ENCODE data around the gene CDKN2B-AS1.

The CDKN2B-AS1 gene

DNA sequence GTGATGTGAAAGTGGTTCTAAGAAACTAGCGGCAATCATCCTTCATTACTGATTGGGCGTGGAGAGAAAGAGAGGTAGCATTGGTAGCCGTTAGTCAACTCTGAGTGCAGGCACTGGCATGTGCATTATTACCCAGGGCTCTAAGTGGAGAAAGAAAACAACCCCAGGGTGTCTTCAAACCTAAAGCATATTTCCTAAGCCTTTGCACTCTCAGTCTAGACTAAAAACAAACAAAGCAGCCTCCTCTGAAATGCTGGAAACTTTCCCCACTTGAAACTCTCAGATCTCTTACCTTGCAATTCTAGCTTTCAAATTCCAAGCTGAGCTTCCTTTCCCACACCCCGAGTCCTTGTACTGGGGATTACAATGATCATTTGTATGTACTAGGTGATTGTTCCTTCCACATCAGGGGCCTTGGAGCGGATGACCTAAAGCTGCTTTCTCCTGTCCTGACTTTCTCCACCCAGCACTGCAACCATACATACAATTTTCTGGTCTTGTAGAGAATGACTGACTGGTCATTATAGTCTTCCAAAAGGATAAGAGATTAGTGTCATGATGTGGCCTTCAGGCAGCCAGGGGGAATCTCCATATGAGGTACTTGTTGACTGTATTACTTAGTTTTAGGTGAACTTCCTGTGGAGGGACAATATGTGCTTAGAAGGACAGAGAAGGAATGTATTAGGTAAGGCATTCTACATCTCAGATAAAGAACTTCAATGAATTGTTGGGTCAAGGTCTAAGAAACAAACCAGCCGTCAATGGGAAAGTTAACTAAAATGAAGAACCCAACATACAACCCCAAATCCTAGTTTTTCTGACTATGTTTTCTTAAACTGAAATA, 112.8 kb downstream of the CDKN2B-AS1 start:
- no peak for TF ChIP-seq CTCF (IDR thresholded peaks at IDR 0.05; ENCODE audit: extremely low read depth, missing control alignments)
- no peak for DNase-seq (ENCODE audit: low spot score)

DNA sequence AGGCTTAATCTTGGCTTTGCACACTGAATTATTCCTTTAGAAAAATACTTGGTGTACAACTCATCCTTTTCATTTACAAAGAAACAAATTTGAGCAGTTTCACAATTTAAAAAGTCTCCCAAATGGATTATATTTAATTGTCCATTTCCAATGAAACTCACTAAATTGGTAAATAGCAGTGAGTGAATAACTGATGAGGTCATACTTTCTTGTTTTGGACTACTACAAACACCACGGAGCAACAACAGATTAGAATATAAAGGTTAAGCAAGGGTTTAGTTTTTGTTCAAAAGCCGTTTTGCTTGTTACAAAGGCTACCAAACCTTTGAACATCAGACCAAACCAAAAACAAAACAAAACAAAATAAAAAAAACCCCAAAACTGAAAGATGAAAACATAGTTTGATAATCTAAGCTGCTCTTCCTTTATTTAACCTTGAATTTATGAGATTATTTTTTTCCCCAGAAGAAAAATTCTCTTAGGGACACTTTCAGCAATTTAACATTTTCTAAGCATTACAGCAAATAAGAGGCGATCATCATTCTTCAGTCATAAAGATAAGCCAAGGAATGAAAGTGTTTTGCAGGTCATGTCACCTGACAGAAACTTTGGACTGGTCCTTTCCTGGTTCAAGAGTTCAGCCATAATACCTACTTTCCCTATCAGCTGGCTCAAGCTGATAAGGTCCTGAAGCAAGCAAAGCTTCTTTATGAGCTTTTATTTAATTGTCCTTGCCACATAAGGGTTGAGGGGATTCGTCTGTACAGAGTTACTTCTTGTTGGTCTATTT, 114.2 kb downstream of the CDKN2B-AS1 start:
- no peak for DNase-seq (ENCODE audit: low spot score)
- no peak for TF ChIP-seq CTCF (IDR thresholded peaks at IDR 0.05; ENCODE audit: extremely low read depth, missing control alignments)

GRCh38 chr9:22111176-22111953, 116.8 kb downstream of the CDKN2B-AS1 start:
- no peak for TF ChIP-seq CTCF (IDR thresholded peaks at IDR 0.05; ENCODE audit: extremely low read depth, missing control alignments)
- DNase-seq (ENCODE audit: low spot score): no peak

DNA sequence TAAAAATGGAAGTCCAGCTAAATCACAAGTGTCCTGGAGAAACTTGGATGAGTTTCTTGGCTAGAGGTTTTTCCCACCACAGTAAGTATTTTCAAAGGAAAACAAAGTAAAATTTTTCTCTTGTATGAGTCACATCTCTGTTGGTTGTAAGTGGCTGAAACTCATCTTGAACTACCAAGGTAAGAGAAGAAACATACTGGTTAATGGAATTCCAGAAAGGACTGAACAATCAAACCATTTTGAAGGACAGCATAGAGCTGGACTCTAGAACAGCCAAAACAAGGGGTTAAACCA, 117.3 kb downstream of the CDKN2B-AS1 start:
- TF ChIP-seq CTCF (IDR thresholded peaks at IDR 0.05; ENCODE audit: extremely low read depth, missing control alignments): no peak
- no peak for DNase-seq (ENCODE audit: low spot score)

DNA sequence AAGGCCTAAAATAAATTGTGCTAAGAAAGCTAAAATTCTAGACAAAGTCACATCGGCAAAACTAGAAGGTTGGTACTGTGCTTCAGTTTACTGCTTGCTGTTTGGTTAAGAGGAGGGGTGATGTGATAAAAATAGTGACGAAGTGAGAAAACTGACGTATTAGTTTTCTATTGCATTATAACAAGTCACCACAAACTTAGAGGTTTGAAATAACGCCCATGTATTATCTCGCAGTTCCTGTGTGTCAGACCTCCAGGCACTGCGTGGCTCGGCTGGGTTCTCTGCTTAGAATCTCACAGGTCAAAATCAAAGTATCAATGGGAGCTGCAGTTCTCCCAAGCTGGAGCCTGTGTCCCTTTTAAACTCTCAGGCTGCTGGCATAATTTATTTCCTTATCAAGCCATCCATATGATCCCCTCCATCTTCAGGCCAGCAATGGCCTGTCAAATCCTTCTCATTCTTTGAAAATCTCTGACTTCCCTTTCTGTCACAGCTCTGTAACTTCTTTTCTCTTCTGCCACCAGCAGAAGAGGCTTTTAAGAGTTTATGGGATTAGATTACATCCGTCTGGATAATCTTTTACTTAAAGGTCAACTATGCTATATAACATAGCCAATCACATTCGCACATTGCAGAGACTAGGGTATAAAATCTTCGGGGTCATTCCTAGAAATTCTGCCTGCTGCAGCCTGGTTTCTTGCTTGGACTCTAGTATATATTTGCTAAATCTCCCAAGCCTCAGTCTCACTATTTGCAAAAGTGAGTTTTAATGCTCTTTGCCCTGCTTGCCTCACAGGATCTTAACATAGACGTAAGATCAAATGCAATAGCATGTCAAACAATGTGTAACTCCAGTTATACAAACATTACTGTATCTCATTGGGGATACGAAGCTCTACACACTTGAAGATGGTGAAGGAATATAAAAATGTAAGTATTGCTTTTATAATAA, 118.6 kb downstream of the CDKN2B-AS1 start:
- no peak for TF ChIP-seq CTCF (IDR thresholded peaks at IDR 0.05; ENCODE audit: extremely low read depth, missing control alignments)
- no peak for DNase-seq (ENCODE audit: low spot score)

DNA sequence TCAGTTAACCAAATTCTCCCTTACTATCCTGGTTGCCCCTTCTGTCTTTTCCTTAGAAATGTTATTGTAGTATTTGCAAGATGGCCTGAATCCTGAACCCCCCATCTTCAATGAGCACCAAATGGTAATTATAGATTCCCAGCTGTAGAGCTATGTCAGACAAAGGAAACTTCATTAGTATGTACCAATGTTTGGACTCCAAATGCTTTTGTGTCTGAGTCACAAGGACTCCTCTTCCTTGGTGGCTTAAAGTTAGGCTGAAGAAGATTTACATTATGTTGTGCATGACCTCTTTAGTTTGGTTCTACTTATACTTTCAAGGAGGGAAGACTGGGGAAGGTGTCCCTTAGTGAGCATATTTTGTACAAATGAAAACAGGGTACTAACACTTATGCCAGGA, 120.4 kb downstream of the CDKN2B-AS1 start:
- no peak for TF ChIP-seq CTCF (IDR thresholded peaks at IDR 0.05; ENCODE audit: extremely low read depth, missing control alignments)
- DNase-seq (ENCODE audit: low spot score): no peak
